GM12874 (cell line): ENCODE data around the gene KLHL25.

Source experiments
- CTCF ChIP-seq: IDR thresholded peaks from 2 replicates; pipeline ENCODE4 v1.5.1; 2011; ENCODE audit warnings: low read depth, mild to moderate bottlenecking, control low read depth, low read length, moderate library complexity; ENCODE audit not compliant: insufficient read depth

Gene KLHL25

GRCh38 chr15:85779249-85779648 lies 15.5 kb downstream of the KLHL25 start:
- TF ChIP-seq CTCF = no peak

GRCh38 chr15:85778107-85778776 lies 16.5 kb downstream of the KLHL25 start:
- no peak for TF ChIP-seq CTCF

- no peak for TF ChIP-seq CTCF
Measured at GRCh38 chr15:85777250-85778106, 17.2 kb downstream of the KLHL25 start.

GRCh38 chr15:85773970-85774369 lies 20.8 kb downstream of the KLHL25 start:
- TF ChIP-seq CTCF = no peak

- TF ChIP-seq CTCF = no peak
Measured at GRCh38 chr15:85773249-85773648, 21.5 kb downstream of the KLHL25 start.

GRCh38 chr15:85772668-85773067 lies 22.1 kb downstream of the KLHL25 start:
- no peak for TF ChIP-seq CTCF

GRCh38 chr15:85771781-85772445 lies 22.8 kb downstream of the KLHL25 start:
- TF ChIP-seq CTCF = no peak
